Measurements from ENCODE around the gene MC2R.

GRCh38 chr18:13934058-13934457 is 18.7 kb upstream of the MC2R start:
- TF ChIP-seq, protein P1, sequence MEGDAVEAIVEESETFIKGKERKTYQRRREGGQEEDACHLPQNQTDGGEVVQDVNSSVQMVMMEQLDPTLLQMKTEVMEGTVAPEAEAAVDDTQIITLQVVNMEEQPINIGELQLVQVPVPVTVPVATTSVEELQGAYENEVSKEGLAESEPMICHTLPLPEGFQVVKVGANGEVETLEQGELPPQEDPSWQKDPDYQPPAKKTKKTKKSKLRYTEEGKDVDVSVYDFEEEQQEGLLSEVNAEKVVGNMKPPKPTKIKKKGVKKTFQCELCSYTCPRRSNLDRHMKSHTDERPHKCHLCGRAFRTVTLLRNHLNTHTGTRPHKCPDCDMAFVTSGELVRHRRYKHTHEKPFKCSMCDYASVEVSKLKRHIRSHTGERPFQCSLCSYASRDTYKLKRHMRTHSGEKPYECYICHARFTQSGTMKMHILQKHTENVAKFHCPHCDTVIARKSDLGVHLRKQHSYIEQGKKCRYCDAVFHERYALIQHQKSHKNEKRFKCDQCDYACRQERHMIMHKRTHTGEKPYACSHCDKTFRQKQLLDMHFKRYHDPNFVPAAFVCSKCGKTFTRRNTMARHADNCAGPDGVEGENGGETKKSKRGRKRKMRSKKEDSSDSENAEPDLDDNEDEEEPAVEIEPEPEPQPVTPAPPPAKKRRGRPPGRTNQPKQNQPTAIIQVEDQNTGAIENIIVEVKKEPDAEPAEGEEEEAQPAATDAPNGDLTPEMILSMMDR (IDR thresholded peaks at IDR 0.05) = no peak
- TF ChIP-seq ZFX (IDR thresholded peaks at IDR 0.05; ENCODE audit: borderline replicate concordance) = no peak

All from 22Rv1 (cell line).